KBM-7 (cell line): ENCODE data around the gene NTM.
"Not testable (repeated sequence)": the region's sequence is repeated elsewhere in the genome, so short reads cannot be mapped to it uniquely, and the experiment has no call there.

Experiments used
- DNase-seq: peaks from one replicate; pipeline ENCODE4 v3.0.0-alpha.2; 2015
- in situ Hi-C: fragments of 300-500 bp; cut with MboI; formaldehyde crosslinking; loops from 2 replicates; pipeline ENCODE4 v1.14.3; 2020; ENCODE audit warnings: low sequenced_read_pairs, low pct_unique_long_range_greater_than_20kb, mixed read lengths

NTM gene

GRCh38 chr11:131370090-131370751, at the start of gene NTM:
Gene NTM (plus strand): TSS chr11:131370615.
- no peak for DNase-seq
- in situ Hi-C loops: no loop called here

DNA sequence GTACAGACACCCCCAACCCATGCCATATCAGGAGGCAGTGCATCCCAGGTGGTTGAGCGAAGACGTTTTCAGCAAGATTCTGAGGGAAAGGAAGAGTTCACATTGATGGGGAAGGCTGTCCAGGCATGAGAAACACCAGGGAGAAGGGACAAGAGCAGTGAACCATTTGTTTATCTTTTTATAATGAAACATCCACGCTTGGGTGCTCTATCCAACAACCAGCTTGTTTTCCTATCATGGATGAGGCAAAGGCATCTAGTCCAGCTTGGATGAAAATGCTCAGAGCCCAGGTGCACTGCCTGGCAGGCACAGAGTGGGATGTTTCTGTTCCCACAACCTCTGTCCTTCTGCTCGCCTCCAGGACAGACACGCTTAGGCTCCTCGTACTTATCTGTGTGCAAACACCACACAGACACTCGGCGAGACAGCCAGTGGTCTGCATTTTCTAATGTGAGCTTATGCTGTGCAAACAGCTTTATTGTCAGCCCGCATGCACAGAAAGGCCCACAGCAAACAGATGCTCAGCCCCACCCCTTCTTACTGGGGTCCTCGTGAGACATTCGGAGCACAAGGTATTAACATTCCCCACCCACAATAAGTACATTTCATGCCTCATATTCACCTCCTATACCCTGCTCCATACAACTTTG, 45.4 kb upstream of the NTM start:
- in situ Hi-C loops: no loop called here
- DNase-seq: no peak

DNA sequence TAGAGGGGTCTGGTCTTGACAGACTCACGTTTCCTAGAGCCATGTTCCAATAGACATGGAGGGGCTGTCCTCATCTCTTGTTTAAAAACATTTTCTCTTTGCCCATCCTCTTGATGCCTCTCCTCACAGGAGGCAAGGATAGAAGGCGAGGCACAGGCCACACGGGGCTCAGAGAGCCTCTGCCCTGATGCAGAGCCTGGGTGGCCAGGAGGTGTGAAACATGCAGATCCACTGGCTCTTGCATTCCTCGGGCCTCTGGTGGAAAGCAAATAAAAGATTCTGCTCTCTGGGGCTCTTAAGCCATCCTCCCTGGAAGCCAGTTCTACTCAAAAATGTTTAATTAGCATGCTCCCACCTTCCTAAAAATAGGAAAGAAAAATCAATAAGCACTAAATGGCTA, 43.6 kb upstream of the NTM start:
- in situ Hi-C loops: no loop called here
- no peak for DNase-seq

DNA sequence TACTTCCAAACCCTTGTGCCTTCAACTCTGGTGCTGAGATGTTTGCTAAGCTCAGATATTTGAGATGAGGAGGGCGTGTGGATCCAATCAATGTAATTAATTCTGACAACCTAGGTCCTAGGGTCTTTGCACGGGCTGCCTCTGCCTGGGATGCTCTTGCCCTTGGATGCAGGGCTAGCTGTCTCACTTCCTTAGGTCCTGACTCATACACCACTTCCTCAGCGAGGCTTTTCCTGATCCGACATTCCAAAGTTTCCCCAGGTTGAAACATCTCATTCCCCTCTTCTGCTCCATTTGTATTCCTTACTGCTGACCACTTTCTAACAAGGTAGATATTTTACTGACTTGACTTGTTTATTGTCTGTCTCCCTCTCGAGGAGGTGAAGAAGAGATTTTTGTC, 43.0 kb upstream of the NTM start:
- no peak for DNase-seq
- in situ Hi-C loops: no loop called here

DNA sequence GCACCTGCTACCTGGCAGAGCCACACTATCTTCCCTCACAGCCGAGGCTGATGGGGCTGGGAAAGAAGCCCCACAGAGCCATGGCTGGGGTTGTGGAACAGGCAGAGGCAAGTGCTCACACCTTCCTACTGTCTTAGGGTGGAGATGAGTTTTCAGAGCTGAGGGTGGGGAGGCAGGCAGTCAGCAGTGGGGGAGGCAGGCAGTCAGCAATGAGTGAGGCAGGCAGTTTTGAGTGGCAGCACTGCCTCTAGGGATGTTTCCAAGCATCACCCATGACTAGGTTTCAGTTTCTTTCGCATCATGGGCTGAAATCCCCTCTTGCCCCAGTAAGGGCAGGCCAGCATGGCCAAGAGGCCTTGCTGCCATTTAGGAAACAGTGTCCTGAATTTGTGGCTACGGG, 41.6 kb upstream of the NTM start:
- DNase-seq: no peak
- in situ Hi-C loops: no loop called here

DNA sequence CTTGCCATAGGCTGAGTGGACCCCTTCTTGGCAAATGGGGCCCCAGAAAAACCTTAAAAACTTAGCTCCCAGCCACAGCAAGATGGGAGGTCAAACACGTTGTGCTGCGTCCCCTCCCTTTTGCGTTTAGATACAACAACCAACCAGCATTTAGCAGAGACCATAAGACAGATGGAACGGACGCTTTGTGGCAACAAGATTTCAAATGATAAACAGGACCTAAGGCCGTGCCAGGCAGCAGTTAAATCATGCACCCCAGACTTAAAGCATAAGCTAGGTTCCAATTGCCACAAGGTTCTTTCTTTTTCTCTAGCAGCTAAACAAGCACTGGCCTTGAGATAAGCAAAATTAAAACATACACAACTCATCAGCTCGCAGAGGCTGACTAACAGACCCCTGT, 39.4 kb upstream of the NTM start:
- in situ Hi-C loops: no loop called here
- no peak for DNase-seq

GRCh38 chr11:131331546-131331945, 38.9 kb upstream of the NTM start:
- in situ Hi-C loops: no loop called here
- no peak for DNase-seq

DNA sequence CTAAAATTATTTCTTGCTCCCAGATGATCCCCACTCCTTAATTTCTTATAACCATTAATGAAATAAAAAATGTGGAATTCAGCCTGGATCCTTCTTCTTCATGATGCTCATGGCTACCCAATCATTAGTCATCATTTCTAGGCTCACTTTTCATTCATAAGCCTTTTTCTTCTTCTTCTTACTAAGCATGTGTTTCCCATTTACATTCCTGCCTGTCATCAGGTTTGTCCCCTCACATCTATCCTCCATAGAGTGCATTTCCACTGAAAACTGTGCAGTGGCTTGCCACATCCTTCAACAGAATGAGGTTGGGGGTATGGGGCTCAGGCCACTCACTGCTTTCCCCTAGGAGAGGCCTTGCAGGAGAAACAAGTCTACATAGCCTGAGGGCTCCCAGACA, 35.8 kb upstream of the NTM start:
- no peak for DNase-seq
- in situ Hi-C loops: no loop called here

DNA sequence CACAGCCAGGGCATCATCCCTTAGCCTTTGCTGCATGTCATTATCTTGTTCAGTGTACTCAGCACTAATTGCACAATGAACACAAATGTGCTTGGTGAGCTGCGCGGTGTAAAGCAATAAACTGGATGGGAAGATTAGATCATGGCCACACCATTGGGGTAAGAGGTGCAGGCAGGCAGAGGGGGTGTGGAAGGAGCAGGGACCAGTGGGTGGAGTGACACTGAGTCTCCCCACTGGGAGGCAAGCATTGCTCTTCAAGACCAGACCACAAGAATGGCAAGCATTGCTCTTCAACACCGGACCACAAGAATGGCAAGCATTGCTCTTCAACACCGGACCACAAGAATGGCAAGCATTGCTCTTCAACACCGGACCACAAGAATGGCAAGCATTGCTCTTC, 28.5 kb upstream of the NTM start:
- in situ Hi-C loops, DNase-seq: not testable (repeated sequence)

- DNase-seq, in situ Hi-C loops: not testable (repeated sequence)
Observed at GRCh38 chr11:131342442-131342841, 28.0 kb upstream of the NTM start.

DNA sequence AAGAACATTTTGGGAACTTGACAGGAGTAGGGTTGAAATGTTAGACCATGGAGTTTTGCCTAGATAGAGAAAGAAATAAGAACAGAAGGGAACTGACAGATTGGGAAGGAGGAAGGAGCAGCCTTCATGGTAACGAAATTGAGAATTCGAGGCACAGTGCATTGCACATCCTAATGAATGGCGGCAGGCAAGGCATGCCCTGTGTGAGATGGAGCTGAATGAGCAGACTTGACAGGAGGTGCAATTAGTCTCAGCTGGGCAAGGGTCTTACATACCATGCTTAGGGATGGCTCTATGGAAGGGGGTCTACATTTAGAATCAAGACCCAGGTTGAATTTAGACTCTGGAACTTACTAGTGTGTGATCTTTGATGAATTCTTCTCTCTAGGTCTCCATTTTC, 25.0 kb upstream of the NTM start:
- no peak for DNase-seq
- in situ Hi-C loops: no loop called here

DNA sequence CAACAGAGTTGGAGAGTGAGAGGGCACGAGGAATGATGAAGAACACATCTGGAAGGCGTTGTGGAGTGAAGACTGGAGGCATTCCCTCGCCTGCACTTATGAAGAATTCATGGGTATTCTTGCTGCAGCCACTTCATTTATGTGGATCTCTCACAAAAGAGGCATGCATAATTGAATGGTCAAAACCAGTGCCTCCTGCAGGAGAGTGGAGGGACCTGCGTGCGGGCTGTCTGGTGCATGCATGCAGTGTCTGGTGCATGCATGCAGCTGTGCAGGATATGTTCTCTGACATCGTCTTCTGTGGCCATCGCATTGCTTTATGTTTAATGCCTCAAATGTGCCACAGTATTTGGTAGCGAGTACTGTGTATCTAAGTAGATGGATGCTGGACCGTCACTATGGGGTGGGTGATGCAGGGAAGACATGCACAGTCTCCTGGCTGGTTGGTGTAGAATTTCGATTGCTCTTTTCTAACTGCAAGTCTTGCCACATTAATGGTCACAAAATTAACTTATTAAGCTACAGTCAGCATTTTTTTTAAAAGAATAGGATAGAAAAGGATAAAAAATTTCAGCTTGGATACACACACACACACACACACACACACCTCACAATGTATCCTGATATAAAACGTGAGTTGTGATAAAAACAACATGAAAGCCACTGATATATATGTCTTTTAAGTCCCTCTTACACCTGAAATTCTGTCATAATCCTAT, 20.9 kb upstream of the NTM start:
- in situ Hi-C loops: no loop called here
- DNase-seq: no peak

GRCh38 chr11:131350872-131351271, 19.5 kb upstream of the NTM start:
- no peak for DNase-seq
- in situ Hi-C loops: no loop called here

DNA sequence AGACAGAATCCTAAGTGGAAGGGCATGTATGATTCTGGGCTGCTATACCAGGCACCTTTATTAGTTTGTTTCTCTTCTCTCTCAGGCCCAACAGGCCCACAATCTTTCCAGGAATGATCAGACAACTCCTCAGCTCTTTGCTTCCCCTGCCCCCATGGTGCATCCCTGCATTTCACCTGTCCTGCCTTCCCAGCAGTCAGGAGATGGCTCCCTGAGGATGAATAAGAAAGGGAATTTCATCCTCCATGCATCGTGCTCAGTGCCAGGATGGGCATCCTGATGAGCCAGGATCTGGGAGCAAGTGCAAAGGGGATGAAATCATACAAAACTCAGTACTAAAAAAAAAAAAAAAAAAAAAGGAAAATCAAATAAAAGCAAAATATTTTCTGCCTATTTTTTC, 18.6 kb upstream of the NTM start:
- DNase-seq: no peak
- in situ Hi-C loops: no loop called here

DNA sequence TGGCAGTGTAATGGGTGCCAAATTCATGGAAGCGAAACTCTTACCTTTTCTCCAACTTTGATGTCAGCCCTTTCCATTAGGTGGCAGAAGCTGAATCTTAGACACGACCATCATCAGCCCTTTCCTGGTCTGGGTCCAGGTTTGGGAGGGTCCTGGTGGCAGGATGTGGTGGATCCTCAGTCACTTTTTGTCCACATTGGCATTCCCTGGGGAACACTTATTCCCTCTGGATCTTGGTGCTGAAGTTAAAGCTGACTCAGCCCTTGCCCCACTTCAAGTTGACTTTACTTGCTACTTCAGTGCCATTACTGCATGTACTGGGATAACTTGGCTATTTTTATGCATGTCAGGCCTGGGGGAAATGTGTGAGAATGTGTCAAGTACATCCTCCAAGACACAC, 16.6 kb upstream of the NTM start:
- in situ Hi-C loops: no loop called here
- DNase-seq: no peak

DNA sequence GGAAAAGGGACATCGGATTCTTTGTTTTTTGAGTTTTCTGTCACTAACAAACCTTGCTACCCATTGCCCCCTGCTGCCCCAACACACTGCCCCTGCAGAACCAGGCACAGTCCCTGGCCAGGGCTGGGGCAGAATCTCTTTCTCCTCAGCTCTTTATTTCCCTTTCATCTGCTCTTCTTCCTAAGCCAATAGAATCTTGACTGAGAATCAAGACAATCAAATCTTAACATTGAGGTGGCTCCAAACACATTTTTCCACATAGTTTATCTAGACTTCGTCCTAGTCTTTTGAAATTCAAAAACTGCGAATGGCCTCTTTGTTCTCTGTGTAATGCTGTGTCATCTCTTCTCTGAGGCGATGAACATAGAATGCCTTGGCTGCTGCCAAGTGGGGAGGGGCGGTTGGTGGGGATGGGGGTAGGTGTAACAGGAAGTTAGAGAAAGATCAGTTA, 16.1 kb upstream of the NTM start:
- in situ Hi-C loops: no loop called here
- DNase-seq: no peak

- DNase-seq: no peak
- in situ Hi-C loops: no loop called here
Observed at GRCh38 chr11:131356206-131356605, 14.2 kb upstream of the NTM start.

GRCh38 chr11:131365329-131365930, 5.0 kb upstream of the NTM start:
- in situ Hi-C loops: no loop called here
- no peak for DNase-seq

- no peak for DNase-seq
- in situ Hi-C loops: no loop called here
Observed at GRCh38 chr11:131370901-131371790, 731 bp downstream of the NTM start.
